GM12878 (cell line): ENCODE measurements around the gene ETFBKMT. TPM values are rescaled to one million over a fixed set of nuclear protein-coding genes. Genes with fewer than 3 reads are reported as not detected.

Source experiments
- ATAC-seq: fragments of 200-7000 bp; cut with Tn5 transposase; 3 replicates; pipeline ENCODE4 v1.9.1; 2020; ENCODE audit warnings: mild to moderate bottlenecking, moderate library complexity
- BruUV-seq: library from RNA; stranded (reverse); fragments of 400-500 nt; replicated peaks from 2 replicates; lab custom pipeline; 2021; lab: Mats Ljungman, UMichigan
- CTCF ChIA-PET: fragments of 300-600 bp; sonication (Branson Sonifier 250); formaldehyde crosslinking; extraction: SDS; loops from one replicate; lab custom pipeline; 2021; ENCODE audit warnings: inconsistent platforms; lab: Yijun Ruan, JAX
- POLR2A ChIA-PET: fragments of 350-600 bp; formaldehyde crosslinking; extraction: SDS; loops from one replicate; lab custom pipeline; 2021; ENCODE audit warnings: inconsistent platforms; lab: Charles Lee
- RAD21 ChIA-PET: fragments of 300-600 bp; sonication (Branson Sonifier 250); formaldehyde crosslinking; loops from one replicate; lab custom pipeline; 2023; ENCODE audit warnings: antibody characterized with exemption; ENCODE audit not compliant: unreplicated experiment; lab: Charles Lee
- SMC1A ChIA-PET: fragments of 300-600 bp; sonication (Branson Sonifier 250); formaldehyde crosslinking; loops from one replicate; lab custom pipeline; 2023; ENCODE audit not compliant: unreplicated experiment, uncharacterized antibody; lab: Charles Lee
- DNase-seq: peaks from one replicate; pipeline ENCODE4 v3.0.0-alpha.2; 2011; ENCODE audit warnings: low read depth, low spot score
- FAIRE-seq: peaks from 3 replicates; lab custom pipeline; 2011; peaks lifted over from hg19 to GRCh38; lab: Jason Lieb, UNC
- H2AFZ ChIP-seq: 2 replicates; pipeline ENCODE4 v1.6.0; 2011; ENCODE audit warnings: low read depth, low read length, control low read depth; ENCODE audit not compliant: control insufficient read depth
- H3K27ac ChIP-seq: 2 replicates; pipeline ENCODE4 v1.5.1; 2011; ENCODE audit warnings: control low read depth; ENCODE audit not compliant: control insufficient read depth, insufficient read depth
- H3K27me3 ChIP-seq, 2 experiments: replicated peaks in 1 of 2; 2 replicates each; pipeline versions ENCODE4 v1.6.0 to v1.6.1; 2011; ENCODE audit warnings: low read length in 1 of 2; ENCODE audit not compliant: control insufficient read depth in 2 of 2, insufficient read depth in 2 of 2
- H3K36me3 ChIP-seq, 2 experiments: 2 replicates each; pipeline ENCODE4 v1.5.1; 2011; ENCODE audit warnings: low read length in 1 of 2; ENCODE audit not compliant: control insufficient read depth in 2 of 2, insufficient read depth in 2 of 2
- H3K4me1 ChIP-seq: 2 replicates; pipeline ENCODE4 v1.6.1; 2011; ENCODE audit warnings: mild to moderate bottlenecking, low read length, moderate library complexity, mixed read lengths; ENCODE audit not compliant: control insufficient read depth, insufficient read depth
- H3K4me2 ChIP-seq: 2 replicates; pipeline ENCODE4 v1.6.0; 2011; ENCODE audit warnings: control low read depth; ENCODE audit not compliant: control insufficient read depth, insufficient read depth
- H3K4me3 ChIP-seq: fragments of 200-600 bp; sonication (generic); 2 replicates; pipeline ENCODE4 v1.5.1; 2016
- H3K79me2 ChIP-seq: 2 replicates; pipeline ENCODE4 v1.6.0; 2011; ENCODE audit warnings: low read length; ENCODE audit not compliant: control insufficient read depth, insufficient read depth
- H3K9ac ChIP-seq: 2 replicates; pipeline ENCODE4 v1.8.0; 2011; ENCODE audit warnings: low read length, control low read depth, mixed read lengths; ENCODE audit not compliant: control insufficient read depth, insufficient read depth
- H3K9me3 ChIP-seq: replicated peaks from 3 replicates; pipeline ENCODE4 v1.5.1; 2011; ENCODE audit warnings: mild to moderate bottlenecking, low read length; ENCODE audit not compliant: control insufficient read depth, insufficient read depth
- H4K20me1 ChIP-seq: 2 replicates; pipeline ENCODE4 v1.6.0; 2011; ENCODE audit not compliant: control insufficient read depth, insufficient read depth
- ASH2L ChIP-seq: fragments of 300-600, 200-600 bp; sonication (generic); IDR thresholded peaks from 2 replicates; pipeline ENCODE4 v1.6.1; 2017; ENCODE audit warnings: low read depth, mild to moderate bottlenecking, borderline replicate concordance
- CREM ChIP-seq: IDR thresholded peaks from 2 replicates; pipeline ENCODE4 v1.6.1; 2014; ENCODE audit warnings: antibody characterized with exemption, low read depth
- E2F4 ChIP-seq: IDR thresholded peaks from 2 replicates; pipeline ENCODE4 v1.6.1; 2012; ENCODE audit warnings: low read depth, low read length, improper control_type of control experiment
- HDAC2 ChIP-seq: fragments of 200-600 bp; sonication (generic); IDR thresholded peaks from 2 replicates; pipeline ENCODE4 v1.6.1; 2017
- HDGF ChIP-seq: fragments of 450-650 bp; IDR thresholded peaks from 2 replicates; pipeline ENCODE4 v1.6.1; 2016; ENCODE audit warnings: antibody characterized with exemption
- LARP7 ChIP-seq: fragments of 450-650 bp; IDR thresholded peaks from 2 replicates; pipeline ENCODE4 v1.6.1; 2017; ENCODE audit warnings: mild to moderate bottlenecking
- MEF2A ChIP-seq: IDR thresholded peaks from 2 replicates; pipeline ENCODE4 v1.6.1; 2011; ENCODE audit warnings: low read depth, mild to moderate bottlenecking, low read length, moderate library complexity; ENCODE audit not compliant: insufficient read depth
- POLR2AphosphoS2 ChIP-seq: IDR thresholded peaks from 2 replicates; pipeline ENCODE4 v1.6.1; 2011; ENCODE audit warnings: low read depth, mild to moderate bottlenecking, low read length, improper control_type of control experiment, moderate library complexity
- RCOR1 ChIP-seq: conservative IDR thresholded peaks from 2 replicates; pipeline ENCODE4 v1.6.1; 2012; ENCODE audit warnings: low read depth, low read length, improper control_type of control experiment
- RELA ChIP-seq: fragments of 450-650 bp; IDR thresholded peaks from 2 replicates; pipeline ENCODE4 v1.8.0; 2014; ENCODE audit warnings: borderline replicate concordance; ENCODE audit not compliant: partially characterized antibody
- RUNX3 ChIP-seq: IDR thresholded peaks from 2 replicates; pipeline ENCODE4 v1.6.1; 2012; ENCODE audit warnings: low read length, inconsistent platforms
- SP1 ChIP-seq: IDR thresholded peaks from one replicate; pipeline ENCODE4 v1.6.1; 2011; ENCODE audit warnings: low read depth, low read length
- SPI1 ChIP-seq: IDR thresholded peaks from 2 replicates; pipeline ENCODE4 v1.6.1; 2011; ENCODE audit warnings: low read depth, mild to moderate bottlenecking, low read length, moderate library complexity, borderline replicate concordance; ENCODE audit not compliant: insufficient read depth
- TCF12 ChIP-seq: IDR thresholded peaks from 2 replicates; pipeline ENCODE4 v1.6.1; 2011; ENCODE audit warnings: low read depth, mild to moderate bottlenecking, low read length
- ZBED1 ChIP-seq: IDR thresholded peaks from 2 replicates; pipeline ENCODE4 v1.6.1; 2016; ENCODE audit warnings: borderline replicate concordance
- ZBTB33 ChIP-seq: fragments of 450-650 bp; IDR thresholded peaks from 2 replicates; pipeline ENCODE4 v1.6.1; 2017; ENCODE audit warnings: mild to moderate bottlenecking
- WGBS: methylation state at CpG from one replicate; pipeline ENCODE4 v1.1.6; 2016; ENCODE audit warnings: low lambda C conversion rate; ENCODE audit not compliant: insufficient replicate concordance, insufficient coverage; ENCODE audit errors: missing lambda C conversion rate; 5-methylcytosine and 5-hydroxymethylcytosine counted together
- in situ Hi-C: fragments of 300-500 bp; cut with MboI; formaldehyde crosslinking; loops from 9 replicates; pipeline ENCODE4 v1.14.3; 2018; ENCODE audit warnings: mixed read lengths
- intact Hi-C: fragments of 100-400 bp; cut with micrococcal nuclease; formaldehyde crosslinking; loops from one replicate; pipeline ENCODE4 v1.14.2; 2022; ENCODE audit not compliant: unreplicated experiment
- polyA plus RNA-seq, 11 experiments: library from polyadenylated mRNA; depleted of rRNA in 4 of 11; unstranded in 6 of 11; stranded (reverse) in 5 of 11; fragments of >200 nt; fragmentation: Nextera tagmentation in 4 of 11; fragmentation: Illumina TruSeq in 1 of 11; extraction: Ambion mirVana in 4 of 11; extraction: Trizol in 1 of 11; gene quantifications; 1 replicate in 1 of 11; 2 replicates in 10 of 11; pipeline versions ENCODE4 v1.2.1 to v1.2.3, GENCODE V29; 2011 to 2016; ENCODE audit warnings: inconsistent platforms in 2 of 11, missing spikeins in 2 of 11, low read depth in 1 of 11
- total RNA-seq, 4 experiments: library from RNA; depleted of rRNA in 3 of 4; stranded (reverse); fragments of >200 nt in 3 of 4; fragmentation: Illumina TruSeq in 1 of 4; extraction: Trizol in 1 of 4; gene quantifications; 2 replicates each; pipeline versions ENCODE4 v1.2.1 to v1.2.3, GENCODE V29; 2013 to 2021
- TF ChIP-seq, protein P1 (sequence below): fragments of 450-650 bp; IDR thresholded peaks from 2 replicates; pipeline ENCODE4 v1.6.1; 2018; ENCODE audit warnings: mild to moderate bottlenecking, low read depth, moderate library complexity; ENCODE audit not compliant: partially characterized antibody
- TF ChIP-seq, protein P2 (sequence below): fragments of 450-650 bp; IDR thresholded peaks from 2 replicates; pipeline ENCODE4 v1.6.1; 2018; ENCODE audit warnings: borderline replicate concordance, mild to moderate bottlenecking; ENCODE audit not compliant: partially characterized antibody

Gene ETFBKMT
- total and polyA plus RNA-seq, 10 of the 15 experiments (the other 5 are each of a cell fraction or from before 2014, with no cell fraction given): 0.25 to 1.1 (median 0.65) TPM

DNA sequence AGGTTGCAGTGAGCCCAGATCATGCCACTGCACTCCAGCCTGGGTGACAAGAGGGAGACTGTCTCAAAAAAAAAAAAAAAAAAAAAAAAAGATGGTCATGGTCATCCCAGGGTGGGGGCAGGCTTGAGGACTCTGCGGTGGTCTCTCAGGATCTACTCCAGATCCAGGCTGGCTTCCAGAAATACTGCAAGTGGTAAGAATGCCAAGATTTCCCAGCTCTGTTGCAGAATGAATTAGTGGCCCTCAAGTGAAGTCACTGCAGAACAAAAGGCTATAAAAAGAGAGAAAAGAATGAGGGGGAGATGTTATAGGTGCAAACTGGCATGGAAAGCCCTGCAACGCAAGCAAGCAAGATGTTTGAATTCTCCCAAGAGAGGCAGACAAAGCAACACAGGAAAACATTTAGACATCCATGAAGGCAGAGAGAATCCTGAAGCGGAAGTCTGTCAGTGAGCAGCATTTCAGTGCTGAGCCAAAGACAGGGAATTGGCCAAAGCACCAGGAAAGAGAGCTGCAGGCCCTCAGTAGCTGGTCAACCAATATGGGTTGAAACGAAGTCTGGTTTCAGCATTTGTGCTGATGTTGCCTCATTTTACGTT, 31.9 kb upstream of the ETFBKMT start:
- Histone ChIP-seq H3K36me3 (no peaks in the 10 kb centered on the region), H3K9me3 (peaks cover 6% of the 10 kb centered on the region; the same call in 2 of the 3 replicates), H3K27me3 (no peaks in the 10 kb centered on the region), H3K4me2 (no peak overlapping the region), H3K79me2 (no peaks in the 10 kb centered on the region), H3K4me1 (peaks cover 8% of the 10 kb centered on the region; the same call in 1 of the 2 replicates), H4K20me1 (no peaks in the 10 kb centered on the region), H3K9ac (no peak overlapping the region), H3K27ac (no peak overlapping the region), H2AFZ (no peak overlapping the region), H3K4me3 (no peak overlapping the region)
- ChIA-PET SMC1A (no interaction called here), POLR2A (no interaction called here), CTCF (no interaction called here), RAD21 (no interaction called here)
- BruUV-seq: no TSS peak
- ATAC-seq (no peak), DNase-seq (no peak), FAIRE-seq (no peak)
- in situ Hi-C loops (no loop called here), intact Hi-C loops (no loop called here)
- WGBS: 68% methylated on average over 5 of the region's 5 CpGs
- TF ChIP-seq, protein P1, sequence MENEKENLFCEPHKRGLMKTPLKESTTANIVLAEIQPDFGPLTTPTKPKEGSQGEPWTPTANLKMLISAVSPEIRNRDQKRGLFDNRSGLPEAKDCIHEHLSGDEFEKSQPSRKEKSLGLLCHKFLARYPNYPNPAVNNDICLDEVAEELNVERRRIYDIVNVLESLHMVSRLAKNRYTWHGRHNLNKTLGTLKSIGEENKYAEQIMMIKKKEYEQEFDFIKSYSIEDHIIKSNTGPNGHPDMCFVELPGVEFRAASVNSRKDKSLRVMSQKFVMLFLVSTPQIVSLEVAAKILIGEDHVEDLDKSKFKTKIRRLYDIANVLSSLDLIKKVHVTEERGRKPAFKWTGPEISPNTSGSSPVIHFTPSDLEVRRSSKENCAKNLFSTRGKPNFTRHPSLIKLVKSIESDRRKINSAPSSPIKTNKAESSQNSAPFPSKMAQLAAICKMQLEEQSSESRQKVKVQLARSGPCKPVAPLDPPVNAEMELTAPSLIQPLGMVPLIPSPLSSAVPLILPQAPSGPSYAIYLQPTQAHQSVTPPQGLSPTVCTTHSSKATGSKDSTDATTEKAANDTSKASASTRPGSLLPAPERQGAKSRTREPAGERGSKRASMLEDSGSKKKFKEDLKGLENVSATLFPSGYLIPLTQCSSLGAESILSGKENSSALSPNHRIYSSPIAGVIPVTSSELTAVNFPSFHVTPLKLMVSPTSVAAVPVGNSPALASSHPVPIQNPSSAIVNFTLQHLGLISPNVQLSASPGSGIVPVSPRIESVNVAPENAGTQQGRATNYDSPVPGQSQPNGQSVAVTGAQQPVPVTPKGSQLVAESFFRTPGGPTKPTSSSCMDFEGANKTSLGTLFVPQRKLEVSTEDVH: no peak
- TF ChIP-seq SPI1 (no peak), CREM (no peak), SP1 (no peak), RELA (no peak), LARP7 (no peak), ZBTB33 (no peak), POLR2AphosphoS2 (no peak), HDAC2 (no peak), MEF2A (no peak), ASH2L (no peak), ZBED1 (no peak), RCOR1 (no peak), RUNX3 (no peak), E2F4 (no peak), HDGF (no peak), TCF12 (no peak)
- TF ChIP-seq, protein P2, sequence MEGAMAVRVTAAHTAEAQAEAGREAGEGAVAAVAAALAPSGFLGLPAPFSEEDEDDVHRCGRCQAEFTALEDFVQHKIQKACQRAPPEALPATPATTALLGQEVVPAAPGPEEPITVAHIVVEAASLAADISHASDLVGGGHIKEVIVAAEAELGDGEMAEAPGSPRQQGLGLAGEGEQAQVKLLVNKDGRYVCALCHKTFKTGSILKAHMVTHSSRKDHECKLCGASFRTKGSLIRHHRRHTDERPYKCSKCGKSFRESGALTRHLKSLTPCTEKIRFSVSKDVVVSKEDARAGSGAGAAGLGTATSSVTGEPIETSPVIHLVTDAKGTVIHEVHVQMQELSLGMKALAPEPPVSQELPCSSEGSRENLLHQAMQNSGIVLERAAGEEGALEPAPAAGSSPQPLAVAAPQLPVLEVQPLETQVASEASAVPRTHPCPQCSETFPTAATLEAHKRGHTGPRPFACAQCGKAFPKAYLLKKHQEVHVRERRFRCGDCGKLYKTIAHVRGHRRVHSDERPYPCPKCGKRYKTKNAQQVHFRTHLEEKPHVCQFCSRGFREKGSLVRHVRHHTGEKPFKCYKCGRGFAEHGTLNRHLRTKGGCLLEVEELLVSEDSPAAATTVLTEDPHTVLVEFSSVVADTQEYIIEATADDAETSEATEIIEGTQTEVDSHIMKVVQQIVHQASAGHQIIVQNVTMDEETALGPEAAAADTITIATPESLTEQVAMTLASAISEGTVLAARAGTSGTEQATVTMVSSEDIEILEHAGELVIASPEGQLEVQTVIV: no peak
